HUES48 (cell line): Measurements from ENCODE around the gene SSB.

ENCODE experiments used
- H3K27ac ChIP-seq: one replicate; pipeline ENCODE4 v1.7.0; 2013; ENCODE audit warnings: low read depth, low read length, inconsistent platforms
- H3K27me3 ChIP-seq: 2 replicates; pipeline ENCODE4 v1.6.1; 2013; ENCODE audit warnings: mild to moderate bottlenecking, low read length; ENCODE audit not compliant: control insufficient read depth, insufficient read depth
- H3K36me3 ChIP-seq: 2 replicates; pipeline ENCODE4 v1.6.1; 2013; ENCODE audit warnings: low read length; ENCODE audit not compliant: control insufficient read depth, insufficient read depth
- H3K4me1 ChIP-seq: 2 replicates; pipeline ENCODE4 v1.6.1; 2013; ENCODE audit warnings: mild to moderate bottlenecking, low read length; ENCODE audit not compliant: control insufficient read depth, insufficient read depth
- H3K4me3 ChIP-seq: 2 replicates; pipeline ENCODE4 v1.5.1; 2013; ENCODE audit warnings: mild to moderate bottlenecking, low read depth, low read length
- H3K9ac ChIP-seq: 2 replicates; pipeline ENCODE4 v1.6.1; 2013; ENCODE audit warnings: mild to moderate bottlenecking, low read depth, low read length, moderate library complexity
- H3K9me3 ChIP-seq: 2 replicates; pipeline ENCODE4 v1.6.1; 2013; ENCODE audit warnings: low read length; ENCODE audit not compliant: control insufficient read depth, insufficient read depth

The SSB gene

DNA sequence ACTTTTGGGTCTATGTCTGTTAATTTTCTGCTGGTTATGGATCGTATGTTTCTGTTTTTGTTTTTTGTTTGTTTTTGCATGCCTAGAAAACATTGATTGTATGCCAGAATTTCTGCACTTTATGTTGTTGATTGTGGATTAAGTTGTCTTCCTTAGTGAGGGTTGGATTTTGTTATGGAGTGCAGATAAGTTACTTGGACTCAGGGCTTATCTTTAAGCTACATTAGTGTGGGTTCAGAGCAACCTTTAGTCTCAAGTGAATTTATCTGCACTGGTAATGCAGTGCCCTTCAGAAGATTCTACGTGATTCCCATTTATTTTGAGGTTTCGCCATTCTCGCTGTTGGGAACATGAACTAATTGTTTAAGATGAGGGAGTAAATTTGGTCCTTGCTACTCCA is 61.5 kb downstream of the SSB start:
- no peaks in the 10 kb centered on the region for H3K27me3 ChIP-seq
- peaks cover 13% of the 10 kb centered on the region for H3K4me1 ChIP-seq
- H3K27ac ChIP-seq, result no peak overlapping the region
- no peak overlapping the region for H3K9ac ChIP-seq
- no peaks in the 10 kb centered on the region for H3K36me3 ChIP-seq
- H3K9me3 ChIP-seq, result no peaks in the 10 kb centered on the region
- no peak overlapping the region for H3K4me3 ChIP-seq
